ENCODE data around the gene ARL8B.

GRCh38 chr3:5087209-5087608 lies 34.9 kb upstream of the ARL8B start:
- TF ChIP-seq SP2 (IDR thresholded peaks at IDR 0.05; ENCODE audit: low read length), result no peak
- no peak for TF ChIP-seq CTCF (IDR thresholded peaks at IDR 0.05; ENCODE audit: control extremely low read depth in 1 of 3, insufficient read depth in 1 of 3, low read depth in 1 of 3, low read length in 3 of 3)
- no peak for TF ChIP-seq POLR2AphosphoS5 (IDR thresholded peaks at IDR 0.05; ENCODE audit: low read depth, low read length)
- no peak for TF ChIP-seq CHD1 (IDR thresholded peaks at IDR 0.05; ENCODE audit: low read depth, low read length)
- no peak for TF ChIP-seq FOSL1 (IDR thresholded peaks at IDR 0.05; ENCODE audit: insufficient read depth, low read depth, low read length)
- no peak for TF ChIP-seq RFX5 (IDR thresholded peaks at IDR 0.05; ENCODE audit: borderline replicate concordance, low read depth, low read length)
- TF ChIP-seq CHD2 (IDR thresholded peaks at IDR 0.05; ENCODE audit: low read length), result no peak
- TF ChIP-seq GABPA (IDR thresholded peaks at IDR 0.05; ENCODE audit: borderline replicate concordance, insufficient read depth, low read length), result no peak

All from H1 (cell line).